ENCODE results near the gene CKLF. TPM values are rescaled to one million over a fixed set of nuclear protein-coding genes. Genes with fewer than 3 reads are reported as not detected.

The CKLF gene
- total RNA-seq, 1 experiment from 2014 or later = 77.1 TPM

DNA sequence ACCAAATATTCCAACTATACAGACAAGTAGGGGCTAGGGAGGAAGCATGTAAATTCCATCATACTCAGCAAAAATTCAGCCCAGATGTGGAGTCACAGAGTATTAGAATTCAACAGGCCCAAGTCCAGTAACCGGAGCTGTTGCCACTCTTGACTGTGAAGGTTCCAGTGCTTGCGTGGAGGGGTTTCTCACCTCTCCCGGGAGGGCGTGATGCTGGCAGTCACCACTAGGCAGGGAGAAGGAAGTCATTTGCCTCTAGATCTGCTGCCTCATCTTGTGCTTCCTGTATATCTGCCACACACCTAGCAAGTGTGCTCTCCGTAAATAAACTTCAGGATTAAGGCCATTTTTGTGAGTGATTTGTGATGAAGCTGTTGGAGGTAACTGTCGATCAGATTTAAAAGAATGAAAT lies 1.0 kb upstream of the CKLF start:
- Histone ChIP-seq H2AFZ (no peak overlapping the region), H4K20me1 (ENCODE audit: insufficient read depth) (no peaks in the 10 kb centered on the region), H3K79me2 (ENCODE audit: low read depth) (peaks cover 20% of the 10 kb centered on the region), H3K27ac (no peak overlapping the region), H3K4me3 (no peak overlapping the region), H3K4me2 (peak overlapping the region; percentile 91), H3K9me2 (ENCODE audit: insufficient read depth) (no peaks in the 10 kb centered on the region), H3K9me3 (ENCODE audit: insufficient read depth, low read depth) (no peaks in the 10 kb centered on the region), H3K27me3 (ENCODE audit: insufficient read depth, low read depth) (no peaks in the 10 kb centered on the region), H3K4me1 (replicated peaks; ENCODE audit: insufficient read depth) (peaks cover 30% of the 10 kb centered on the region), H3F3A (ENCODE audit: insufficient read depth, low read depth) (peaks cover 7% of the 10 kb centered on the region; the same call in 1 of the 2 replicates), H3K36me3 (ENCODE audit: low read depth) (0 out of 2 replicates have a peak, but pooled peaks cover 6% of the 10 kb centered on the region)
- ChIA-PET POLR2A (ENCODE audit: unreplicated experiment) (interaction anchor here (0.5 to 0.6 kb wide), 2 partner anchors 29 to 72 kb away, joined by 3 to 9 read pairs; no protein-coding TSS in a partner anchor), CTCF (no interaction called here)
- intact Hi-C loops (cut with micrococcal nuclease; ENCODE audit: unreplicated experiment) = loop anchor here (5.0 kb wide), 1 partner anchor 51 kb away; the partner anchor contains the start of gene CMTM3
- no peak for DNase-seq
- BruUV-seq (replicated peaks) = no TSS peak
- TF ChIP-seq, protein P1, sequence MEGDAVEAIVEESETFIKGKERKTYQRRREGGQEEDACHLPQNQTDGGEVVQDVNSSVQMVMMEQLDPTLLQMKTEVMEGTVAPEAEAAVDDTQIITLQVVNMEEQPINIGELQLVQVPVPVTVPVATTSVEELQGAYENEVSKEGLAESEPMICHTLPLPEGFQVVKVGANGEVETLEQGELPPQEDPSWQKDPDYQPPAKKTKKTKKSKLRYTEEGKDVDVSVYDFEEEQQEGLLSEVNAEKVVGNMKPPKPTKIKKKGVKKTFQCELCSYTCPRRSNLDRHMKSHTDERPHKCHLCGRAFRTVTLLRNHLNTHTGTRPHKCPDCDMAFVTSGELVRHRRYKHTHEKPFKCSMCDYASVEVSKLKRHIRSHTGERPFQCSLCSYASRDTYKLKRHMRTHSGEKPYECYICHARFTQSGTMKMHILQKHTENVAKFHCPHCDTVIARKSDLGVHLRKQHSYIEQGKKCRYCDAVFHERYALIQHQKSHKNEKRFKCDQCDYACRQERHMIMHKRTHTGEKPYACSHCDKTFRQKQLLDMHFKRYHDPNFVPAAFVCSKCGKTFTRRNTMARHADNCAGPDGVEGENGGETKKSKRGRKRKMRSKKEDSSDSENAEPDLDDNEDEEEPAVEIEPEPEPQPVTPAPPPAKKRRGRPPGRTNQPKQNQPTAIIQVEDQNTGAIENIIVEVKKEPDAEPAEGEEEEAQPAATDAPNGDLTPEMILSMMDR (conservative IDR thresholded peaks at IDR 0.05) = peak; percentile 40; the same call in 1 of the 2 replicates
- TF ChIP-seq EZH2 (IDR thresholded peaks at IDR 0.05; ENCODE audit: low read depth) = no peak

- Histone ChIP-seq H3K4me1 (replicated peaks; ENCODE audit: insufficient read depth) (peaks cover 30% of the 10 kb centered on the region), H3K4me2 (peak overlapping the region; percentile 91), H3F3A (ENCODE audit: insufficient read depth, low read depth) (peaks cover 7% of the 10 kb centered on the region; the same call in 1 of the 2 replicates), H3K4me3 (peak overlapping the region; percentile 66), H4K20me1 (ENCODE audit: insufficient read depth) (no peaks in the 10 kb centered on the region), H3K79me2 (ENCODE audit: low read depth) (peaks cover 20% of the 10 kb centered on the region), H3K27ac (no peak overlapping the region), H3K9me2 (ENCODE audit: insufficient read depth) (no peaks in the 10 kb centered on the region), H3K9me3 (ENCODE audit: insufficient read depth, low read depth) (no peaks in the 10 kb centered on the region), H3K27me3 (ENCODE audit: insufficient read depth, low read depth) (no peaks in the 10 kb centered on the region), H3K36me3 (ENCODE audit: low read depth) (0 out of 2 replicates have a peak, but pooled peaks cover 6% of the 10 kb centered on the region), H2AFZ (peak overlapping the region; percentile 98)
- TF ChIP-seq, protein P1 (conservative IDR thresholded peaks at IDR 0.05) = no peak
- no peak for TF ChIP-seq EZH2 (IDR thresholded peaks at IDR 0.05; ENCODE audit: low read depth)
- CTCF ChIA-PET = interaction anchor here (0.7 kb wide), 1 partner anchor 68 kb away, joined by 3 read pairs; no protein-coding TSS in a partner anchor
- no peak for DNase-seq
- intact Hi-C loops (cut with micrococcal nuclease; ENCODE audit: unreplicated experiment) = loop anchor here (2.0 to 5.0 kb wide), 4 partner anchors 29 to 65 kb away; partner anchors contain the start of gene CMTM3
- TSS peak; percentile 27 for BruUV-seq (replicated peaks)
- POLR2A ChIA-PET (ENCODE audit: unreplicated experiment) = interaction anchor here (0.6 to 0.8 kb wide), 2 partner anchors 40 to 44 kb away, joined by 3 to 4 read pairs; no protein-coding TSS in a partner anchor
Measured at GRCh38 chr16:66551788-66552285, 539 bp upstream of the CKLF start.

GRCh38 chr16:66553223-66553622 lies 847 bp downstream of the CKLF start:
- Histone ChIP-seq H3K36me3 (ENCODE audit: low read depth) (0 out of 2 replicates have a peak, but pooled peaks cover 6% of the 10 kb centered on the region), H4K20me1 (ENCODE audit: insufficient read depth) (no peaks in the 10 kb centered on the region), H3F3A (ENCODE audit: insufficient read depth, low read depth) (peaks cover 7% of the 10 kb centered on the region; the same call in 1 of the 2 replicates), H3K9me3 (ENCODE audit: insufficient read depth, low read depth) (no peaks in the 10 kb centered on the region), H3K4me1 (replicated peaks; ENCODE audit: insufficient read depth) (peaks cover 30% of the 10 kb centered on the region), H3K4me2 (peak overlapping the region; percentile 91), H3K27me3 (ENCODE audit: insufficient read depth, low read depth) (no peaks in the 10 kb centered on the region), H3K27ac (no peak overlapping the region), H3K9me2 (ENCODE audit: insufficient read depth) (no peaks in the 10 kb centered on the region), H3K79me2 (ENCODE audit: low read depth) (peaks cover 20% of the 10 kb centered on the region), H2AFZ (peak overlapping the region; percentile 98), H3K4me3 (peak overlapping the region; percentile 66; the same call in 1 of the 2 replicates)
- TF ChIP-seq, protein P1 (conservative IDR thresholded peaks at IDR 0.05) = no peak
- TF ChIP-seq EZH2 (IDR thresholded peaks at IDR 0.05; ENCODE audit: low read depth) = no peak
- DNase-seq = no peak
- ChIA-PET POLR2A (ENCODE audit: unreplicated experiment) (no interaction called here), CTCF (no interaction called here)
- BruUV-seq (replicated peaks) = no TSS peak
- intact Hi-C loops (cut with micrococcal nuclease; ENCODE audit: unreplicated experiment) = loop anchor here (2.0 to 5.0 kb wide), 4 partner anchors 30 to 66 kb away; partner anchors contain the start of gene CMTM3

Data from PC-9 (cell line).